Stimulated activated CD4-positive, alpha-beta T cell treated with anti-CD3 and anti-CD28 coated beads, Interleukin-1b, Interleukin-23, amount 100 ng/mL, for 48 hours (primary cell): ENCODE results near the gene EDNRA.

ENCODE experiments used
- DNase-seq: peaks from one replicate; pipeline ENCODE4 v3.0.0-alpha.2; 2020

EDNRA gene

GRCh38 chr4:147590249-147590920, 109.5 kb downstream of the EDNRA start:
- DNase-seq = peak; percentile 29

GRCh38 chr4:147591106-147591505, 110.2 kb downstream of the EDNRA start:
- no peak for DNase-seq

GRCh38 chr4:147594107-147594506, 113.2 kb downstream of the EDNRA start:
- no peak for DNase-seq
